Measurements from ENCODE around the gene TIGD3.

Gene TIGD3

GRCh38 chr11:65386307-65387140, 32.0 kb downstream of the TIGD3 start, which contains the start of gene FRMD8:
Gene FRMD8 (plus strand): TSS chr11:65386637. CDS start chr11:65387037, 400 bp downstream.
- H3K27ac ChIP-seq, result peak within 1 kb of the TSS; percentile 100
- TF ChIP-seq CTCF (conservative IDR thresholded peaks at IDR 0.05), result no peak; the same call in 1 of the 2 replicates

GRCh38 chr11:65388731-65389130, 34.2 kb downstream of the TIGD3 start:
- no peak for TF ChIP-seq CTCF (conservative IDR thresholded peaks at IDR 0.05)
- no peak overlapping the region; the same call in 1 of the 2 replicates for H3K27ac ChIP-seq

- H3K27ac ChIP-seq, result no peak overlapping the region; the same call in 1 of the 2 replicates
- TF ChIP-seq CTCF (conservative IDR thresholded peaks at IDR 0.05), result no peak
Measured at GRCh38 chr11:65389294-65389980, 34.9 kb downstream of the TIGD3 start.

- H3K27ac ChIP-seq, result peak overlapping the region; percentile 5; the same call in 1 of the 2 replicates
- no peak for TF ChIP-seq CTCF (conservative IDR thresholded peaks at IDR 0.05)
Measured at GRCh38 chr11:65390099-65390941, 35.8 kb downstream of the TIGD3 start.

- H3K27ac ChIP-seq, result peak overlapping the region; percentile 5; the same call in 1 of the 2 replicates
- no peak for TF ChIP-seq CTCF (conservative IDR thresholded peaks at IDR 0.05)
Measured at GRCh38 chr11:65390996-65391395, 36.4 kb downstream of the TIGD3 start.

GRCh38 chr11:65392186-65392829, 37.8 kb downstream of the TIGD3 start:
- H3K27ac ChIP-seq, result no peak overlapping the region
- TF ChIP-seq CTCF (conservative IDR thresholded peaks at IDR 0.05), result no peak
